Caki2 (cell line): ENCODE measurements around the gene CCDC102B. TPM values are rescaled to one million over a fixed set of nuclear protein-coding genes. Genes with fewer than 3 reads are reported as not detected.
A peak's percentile ranks its signal among the peaks of the same experiment; 100 is the strongest.

Source experiments
- DNase-seq: peaks from one replicate; pipeline ENCODE4 v3.0.0-alpha.2; 2015; ENCODE audit warnings: low read depth
- in situ Hi-C: cut with HindIII; loops from 2 replicates; pipeline ENCODE4 v1.10.0; 2016; ENCODE audit warnings: low sequenced_read_pairs, low pct_unique_long_range_greater_than_20kb, mixed read lengths
- total RNA-seq: library from RNA; depleted of rRNA; stranded (reverse); fragments of >200 nt; shearing (Covaris generic); gene quantifications from 2 replicates; pipeline ENCODE4 v1.2.3, GENCODE V29; 2014; ENCODE audit warnings: low replicate concordance

Gene CCDC102B
- total RNA-seq, 1 experiment from 2014 or later: not detected

- in situ Hi-C loops: no loop called here
- no peak for DNase-seq
These were observed 19.7 kb downstream of the CCDC102B start for GRCh38 chr18:68817584-68817983.

GRCh38 chr18:68818584-68818983 lies 20.7 kb downstream of the CCDC102B start:
- no peak for DNase-seq
- in situ Hi-C loops: no loop called here

- in situ Hi-C loops: no loop called here
- no peak for DNase-seq
These were observed 25.0 kb downstream of the CCDC102B start for GRCh38 chr18:68822926-68823325.

DNA sequence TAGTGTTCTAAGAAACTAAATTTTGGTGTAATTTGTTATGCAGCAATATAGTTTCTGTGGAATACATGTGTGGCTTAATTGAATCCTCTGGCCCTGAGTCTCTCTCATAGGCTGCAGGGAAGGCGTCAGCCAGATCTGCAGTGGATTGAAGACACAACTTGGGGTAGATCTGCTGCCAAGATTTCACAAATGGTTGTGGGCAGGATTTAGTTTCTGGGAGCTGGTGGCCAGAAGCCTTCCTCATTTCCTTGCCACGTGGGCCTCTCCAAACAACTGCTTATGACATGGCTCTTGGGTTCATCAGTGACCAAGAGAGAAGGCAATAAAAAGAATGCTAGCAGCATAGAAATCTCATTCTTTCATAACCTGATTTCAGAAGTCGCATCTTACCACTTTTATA lies 28.2 kb downstream of the CCDC102B start:
- DNase-seq: no peak
- in situ Hi-C loops: no loop called here

DNA sequence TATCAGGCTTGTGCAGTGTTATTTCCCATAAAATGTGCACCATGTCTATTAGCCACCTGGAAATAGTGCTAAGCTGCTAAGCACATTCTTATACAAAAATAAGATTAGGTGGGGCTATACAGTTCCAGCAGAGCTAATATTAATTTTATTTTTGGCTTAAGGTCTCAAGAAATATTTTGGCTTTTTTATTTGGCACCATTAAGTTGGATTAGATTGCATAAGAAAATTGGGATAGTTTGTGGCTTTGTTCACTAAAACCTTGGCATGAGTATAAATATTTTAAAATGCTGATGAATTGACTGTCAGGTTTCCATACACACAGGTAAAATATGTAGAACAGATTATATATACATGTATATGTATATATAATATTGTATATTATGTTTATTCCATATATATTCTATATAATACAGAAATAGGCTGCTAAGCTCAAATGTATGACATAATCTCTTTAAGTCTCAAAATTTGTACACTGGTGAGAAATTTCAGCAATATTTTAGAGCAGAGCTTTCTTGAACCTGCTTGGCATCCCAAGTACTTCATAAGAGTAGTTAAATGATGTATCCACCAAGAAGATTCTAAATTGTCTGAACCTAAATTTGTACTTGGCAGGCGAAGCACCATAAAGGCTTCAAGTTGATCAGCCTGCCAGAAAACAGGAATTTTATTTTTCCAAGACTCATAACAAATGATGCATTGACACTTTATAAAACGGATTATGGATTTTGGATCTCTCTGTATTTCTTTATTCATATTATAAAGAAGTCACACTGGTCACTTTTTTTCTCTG lies 32.6 kb downstream of the CCDC102B start:
- in situ Hi-C loops: no loop called here
- no peak for DNase-seq

GRCh38 chr18:68833756-68834155 lies 35.9 kb downstream of the CCDC102B start:
- in situ Hi-C loops: no loop called here
- no peak for DNase-seq

DNA sequence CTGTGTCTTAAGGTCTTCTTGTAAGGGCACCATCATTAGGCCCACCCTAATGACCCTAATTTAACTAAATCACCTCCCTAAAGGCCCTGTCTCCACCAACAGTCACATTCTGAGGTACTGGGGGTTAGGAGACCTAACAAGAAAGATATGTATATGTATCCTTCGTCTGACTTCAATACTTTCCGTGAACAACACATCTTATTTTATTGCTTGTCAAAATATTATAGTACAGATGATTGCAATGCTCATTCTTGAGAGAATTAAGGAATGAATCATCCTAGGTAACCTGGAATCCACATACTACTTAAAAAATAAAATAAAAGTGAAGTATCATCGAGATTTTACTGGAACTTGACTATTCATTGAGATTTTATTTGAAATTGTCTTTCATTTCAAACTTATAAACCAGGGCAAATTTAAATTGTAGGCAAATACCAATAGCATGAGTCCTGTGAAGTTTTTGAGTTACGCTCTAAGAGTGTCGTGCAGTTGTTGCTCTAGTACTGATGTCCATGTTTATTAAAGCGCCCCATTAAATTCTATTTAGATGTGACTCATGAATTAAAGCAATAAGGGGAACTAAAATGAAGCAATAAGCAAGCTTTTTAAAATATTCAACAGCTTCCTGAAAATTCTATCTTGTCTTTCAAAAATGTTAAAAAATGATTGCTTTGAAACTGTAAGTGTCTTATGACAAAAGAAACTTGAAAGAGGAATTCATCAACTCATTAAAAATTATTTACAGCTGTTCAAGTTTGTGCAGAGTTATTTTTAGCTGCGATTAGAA lies 40.0 kb downstream of the CCDC102B start:
- no peak for DNase-seq
- in situ Hi-C loops: no loop called here

- no peak for DNase-seq
- in situ Hi-C loops: no loop called here
These were observed 41.8 kb downstream of the CCDC102B start for GRCh38 chr18:68839701-68840100.

GRCh38 chr18:68840554-68841263 lies 42.8 kb downstream of the CCDC102B start:
- peak; percentile 46 for DNase-seq
- in situ Hi-C loops: no loop called here

DNA sequence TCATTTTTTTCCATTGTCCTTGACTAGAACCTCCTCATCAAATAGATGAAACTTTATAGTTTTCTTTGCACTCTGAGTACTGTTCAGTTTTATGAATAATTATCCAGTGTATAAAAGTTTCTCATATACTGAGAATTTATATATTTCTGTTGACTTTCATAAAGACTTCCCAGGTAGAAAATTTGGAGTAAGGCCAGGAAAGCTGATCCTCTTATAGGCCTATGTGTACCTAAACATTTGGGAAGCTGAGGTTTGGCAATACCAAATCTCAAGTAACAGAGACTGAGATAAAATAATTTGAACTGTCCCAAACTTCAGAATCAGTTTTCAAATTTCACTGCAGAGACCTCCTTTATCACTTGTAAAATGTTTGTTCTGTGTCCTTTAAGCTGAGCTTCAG lies 43.4 kb downstream of the CCDC102B start:
- DNase-seq: no peak
- in situ Hi-C loops: no loop called here

DNA sequence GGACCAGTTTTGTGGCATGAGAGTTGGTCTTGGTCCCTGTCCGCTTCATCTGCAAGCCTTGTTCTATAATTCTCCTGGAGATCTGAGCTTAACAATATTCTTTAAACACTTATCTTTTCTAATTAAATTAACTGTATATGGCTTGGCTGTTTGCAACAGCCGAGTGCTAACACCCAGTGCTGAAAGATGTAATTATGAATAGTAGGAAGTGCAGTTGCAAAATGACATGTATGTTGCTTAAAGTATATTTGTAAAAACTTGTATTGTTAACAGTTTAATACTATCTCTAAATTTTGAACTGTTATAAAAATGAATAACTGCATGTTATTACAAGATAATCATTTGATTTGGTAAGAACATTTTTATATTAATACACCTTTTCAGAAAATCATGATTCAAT lies 45.1 kb downstream of the CCDC102B start:
- in situ Hi-C loops: no loop called here

GRCh38 chr18:68843473-68844089 lies 45.7 kb downstream of the CCDC102B start:
- in situ Hi-C loops: no loop called here
- DNase-seq: no peak

More for the DNA sequence above, 45.1 kb downstream of the CCDC102B start:
- DNase-seq: no peak

DNA sequence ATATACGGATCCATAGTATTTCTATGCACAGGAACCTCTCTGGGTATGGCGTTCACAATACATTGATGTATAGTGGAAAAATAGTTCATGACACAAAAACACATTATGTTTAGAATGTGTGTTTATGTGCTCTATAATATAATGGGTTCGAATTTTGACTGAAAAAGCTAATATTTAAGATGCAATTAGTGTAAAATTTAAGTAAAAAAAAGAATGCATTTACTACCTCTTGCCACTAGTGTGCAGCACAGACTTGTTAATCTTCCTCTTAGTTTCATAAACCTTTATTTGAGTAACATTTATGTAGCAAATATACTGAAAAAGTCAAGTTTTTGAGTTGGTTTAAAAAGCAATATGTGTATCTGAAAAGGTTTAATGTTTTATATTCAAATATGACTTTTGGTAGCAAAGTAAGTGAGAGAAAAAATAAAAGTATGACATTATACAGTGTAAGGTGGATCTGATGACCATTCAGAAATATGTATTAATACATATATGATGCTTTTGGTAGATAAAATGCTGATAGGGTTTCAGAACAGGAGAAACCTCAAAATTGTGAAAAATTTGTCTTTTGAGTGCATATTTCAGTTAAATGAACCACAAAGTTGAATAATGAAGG lies 49.4 kb downstream of the CCDC102B start:
- in situ Hi-C loops: no loop called here
- peak; percentile 2 for DNase-seq

DNA sequence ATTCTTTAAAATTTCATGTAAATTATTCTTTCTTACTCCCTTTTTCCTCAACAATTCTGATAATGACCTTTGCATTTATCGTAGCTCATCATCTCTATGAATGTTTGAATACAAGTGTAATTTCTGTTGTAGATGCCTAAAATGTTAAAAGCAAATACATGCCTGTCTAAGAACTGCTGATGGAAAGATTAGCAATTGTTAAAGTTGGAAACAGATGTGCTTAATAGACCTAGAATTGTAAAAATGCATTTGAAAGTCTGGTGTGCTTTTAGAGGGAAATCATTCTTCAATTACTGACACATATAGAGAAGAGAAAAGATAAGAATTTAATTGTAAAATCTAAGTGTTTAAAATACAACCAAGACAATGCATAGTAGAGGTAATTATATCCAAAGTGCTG lies 50.4 kb downstream of the CCDC102B start:
- in situ Hi-C loops: no loop called here
- no peak for DNase-seq

DNA sequence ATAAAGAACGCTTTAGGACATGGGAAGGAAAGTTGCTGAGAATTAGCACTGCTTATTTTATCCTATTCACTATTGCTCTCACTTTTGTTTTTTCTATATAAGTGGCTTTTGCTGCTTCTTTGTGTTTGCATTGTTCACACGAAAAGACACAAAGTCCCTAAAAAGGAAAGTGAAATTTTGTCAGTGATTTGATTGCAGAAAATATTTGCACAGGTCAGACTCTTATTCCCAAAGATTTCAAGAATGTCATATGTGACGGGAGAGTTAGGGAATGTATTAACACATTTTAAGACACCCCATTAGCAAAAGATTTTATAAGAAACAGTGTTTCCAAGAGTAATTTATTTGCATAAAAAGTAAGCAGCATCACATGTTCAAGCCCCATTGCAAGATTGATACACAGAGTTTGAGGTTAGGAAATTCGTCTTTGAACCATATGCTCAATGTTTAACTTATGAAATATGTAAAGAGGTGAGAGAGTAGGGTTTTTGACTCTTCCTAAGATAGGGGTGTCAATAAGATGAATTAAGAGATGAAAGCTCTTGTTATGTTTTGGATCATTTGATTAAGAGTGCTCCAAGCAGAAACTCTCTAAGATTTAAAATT lies 57.0 kb downstream of the CCDC102B start:
- no peak for DNase-seq
- in situ Hi-C loops: no loop called here

- no peak for DNase-seq
- in situ Hi-C loops: no loop called here
These were observed 57.6 kb downstream of the CCDC102B start for GRCh38 chr18:68855491-68855890.

- in situ Hi-C loops: no loop called here
- no peak for DNase-seq
These were observed 63.5 kb downstream of the CCDC102B start for GRCh38 chr18:68861365-68861764.

GRCh38 chr18:68865021-68865420 lies 67.1 kb downstream of the CCDC102B start:
- in situ Hi-C loops: no loop called here
- no peak for DNase-seq
